A673 (cell line): ENCODE measurements around the gene SDCCAG8.

ENCODE experiments used
- EZH2 ChIP-seq: fragments of 200-600 bp; sonication (generic); IDR thresholded peaks from 2 replicates; pipeline ENCODE4 v1.6.1; 2017; ENCODE audit warnings: borderline replicate concordance, low read depth, mild to moderate bottlenecking, mixed read lengths, antibody characterized with exemption, low read length; ENCODE audit not compliant: poor library complexity, severe bottlenecking
- TF ChIP-seq, protein P1 (sequence below): fragments of 300-800, 200-600 bp; sonication (generic); conservative IDR thresholded peaks from 2 replicates; pipeline ENCODE4 v1.5.1; 2017; ENCODE audit warnings: low read depth, mild to moderate bottlenecking, antibody characterized with exemption, low read length, moderate library complexity, mixed read lengths

DNA sequence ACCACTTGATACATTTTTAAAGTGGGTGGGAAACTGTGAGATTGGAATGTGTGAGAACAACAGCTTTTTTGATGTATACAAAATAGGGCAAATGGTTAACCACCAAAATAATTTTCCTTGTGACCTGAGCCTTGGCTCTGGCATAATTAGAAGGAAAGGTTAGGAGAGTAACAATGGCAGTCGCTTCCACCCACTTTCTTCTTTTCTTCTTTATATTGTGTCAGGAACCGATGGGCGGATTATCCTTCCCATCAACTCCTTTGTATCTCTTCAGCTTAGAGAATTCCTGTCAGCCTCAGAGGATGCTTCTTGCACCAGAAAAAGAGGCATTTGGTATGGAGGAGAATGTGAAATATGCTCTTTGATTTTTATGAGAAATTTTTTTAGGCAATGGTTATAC is 90.6 kb downstream of the SDCCAG8 start:
- TF ChIP-seq, protein P1, sequence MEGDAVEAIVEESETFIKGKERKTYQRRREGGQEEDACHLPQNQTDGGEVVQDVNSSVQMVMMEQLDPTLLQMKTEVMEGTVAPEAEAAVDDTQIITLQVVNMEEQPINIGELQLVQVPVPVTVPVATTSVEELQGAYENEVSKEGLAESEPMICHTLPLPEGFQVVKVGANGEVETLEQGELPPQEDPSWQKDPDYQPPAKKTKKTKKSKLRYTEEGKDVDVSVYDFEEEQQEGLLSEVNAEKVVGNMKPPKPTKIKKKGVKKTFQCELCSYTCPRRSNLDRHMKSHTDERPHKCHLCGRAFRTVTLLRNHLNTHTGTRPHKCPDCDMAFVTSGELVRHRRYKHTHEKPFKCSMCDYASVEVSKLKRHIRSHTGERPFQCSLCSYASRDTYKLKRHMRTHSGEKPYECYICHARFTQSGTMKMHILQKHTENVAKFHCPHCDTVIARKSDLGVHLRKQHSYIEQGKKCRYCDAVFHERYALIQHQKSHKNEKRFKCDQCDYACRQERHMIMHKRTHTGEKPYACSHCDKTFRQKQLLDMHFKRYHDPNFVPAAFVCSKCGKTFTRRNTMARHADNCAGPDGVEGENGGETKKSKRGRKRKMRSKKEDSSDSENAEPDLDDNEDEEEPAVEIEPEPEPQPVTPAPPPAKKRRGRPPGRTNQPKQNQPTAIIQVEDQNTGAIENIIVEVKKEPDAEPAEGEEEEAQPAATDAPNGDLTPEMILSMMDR: no peak
- TF ChIP-seq EZH2: no peak
